Stimulated activated CD4-positive, alpha-beta T cell treated with anti-CD3 and anti-CD28 coated beads, TNF-alpha, amount 100 ng/mL, for 24 hours (primary cell): Measurements from ENCODE around the gene NCKAP5.

Experiments
- DNase-seq, 3 experiments: peaks; one replicate each; pipeline ENCODE4 v3.0.0-alpha.2; 2020; ENCODE audit warnings: low read depth in 3 of 3

The NCKAP5 gene

GRCh38 chr2:132999421-132999820 lies 568.8 kb downstream of the NCKAP5 start:
- DNase-seq, result no peak

GRCh38 chr2:132998221-132998620 lies 570.0 kb downstream of the NCKAP5 start:
- DNase-seq, result no peak

- no peak for DNase-seq
These were observed 576.7 kb downstream of the NCKAP5 start for GRCh38 chr2:132991471-132992045.

- no peak for DNase-seq
These were observed 583.5 kb downstream of the NCKAP5 start for GRCh38 chr2:132984731-132985130.

- DNase-seq, result no peak
These were observed 588.0 kb downstream of the NCKAP5 start for GRCh38 chr2:132980304-132980703.

GRCh38 chr2:132979339-132980093 lies 588.7 kb downstream of the NCKAP5 start:
- no peak for DNase-seq

- no peak for DNase-seq
These were observed 589.4 kb downstream of the NCKAP5 start for GRCh38 chr2:132978840-132979239.

- no peak for DNase-seq
These were observed 590.3 kb downstream of the NCKAP5 start for GRCh38 chr2:132977812-132978529.

GRCh38 chr2:132975193-132976105 lies 592.8 kb downstream of the NCKAP5 start:
- DNase-seq, result no peak

GRCh38 chr2:132974467-132975095 lies 593.7 kb downstream of the NCKAP5 start:
- DNase-seq, result no peak

GRCh38 chr2:132971310-132972061 lies 596.8 kb downstream of the NCKAP5 start:
- DNase-seq, result no peak

- DNase-seq, result no peak
These were observed 598.8 kb downstream of the NCKAP5 start for GRCh38 chr2:132969371-132969985.

GRCh38 chr2:132965460-132965859 lies 602.8 kb downstream of the NCKAP5 start:
- no peak for DNase-seq

- DNase-seq, result no peak
These were observed 605.1 kb downstream of the NCKAP5 start for GRCh38 chr2:132963161-132963560.

GRCh38 chr2:132958887-132959286 lies 609.4 kb downstream of the NCKAP5 start:
- DNase-seq, result no peak

GRCh38 chr2:132955871-132956615 lies 612.2 kb downstream of the NCKAP5 start:
- no peak for DNase-seq

GRCh38 chr2:132953771-132954170 lies 614.5 kb downstream of the NCKAP5 start:
- DNase-seq, result no peak

- DNase-seq, result no peak
These were observed 617.1 kb downstream of the NCKAP5 start for GRCh38 chr2:132951008-132951714.

GRCh38 chr2:132949108-132949507 lies 619.2 kb downstream of the NCKAP5 start:
- no peak for DNase-seq
